HFFc6 (cell line): ENCODE data around the gene FUT4. TPM values are rescaled to one million over a fixed set of nuclear protein-coding genes. Genes with fewer than 3 reads are reported as not detected.
"Not testable (repeated sequence)": the region's sequence is repeated elsewhere in the genome, so short reads cannot be mapped to it uniquely, and the experiment has no call there.

Source experiments
- DNase-seq: peaks from one replicate; pipeline ENCODE4 v3.0.0-alpha.2; 2018
- H3K27ac Mint-ChIP-seq: 2 replicates; pipeline ENCODE4 v1.8.0; 2020; ENCODE audit warnings: mild to moderate bottlenecking, mixed read lengths
- H3K27me3 Mint-ChIP-seq: 2 replicates; pipeline ENCODE4 v1.8.0; 2021; ENCODE audit warnings: mild to moderate bottlenecking, moderate library complexity, mixed read lengths; ENCODE audit not compliant: insufficient read depth
- H3K36me3 Mint-ChIP-seq: 2 replicates; pipeline ENCODE4 v1.8.0; 2021; ENCODE audit warnings: low read depth, mixed read lengths
- H3K4me1 Mint-ChIP-seq: 2 replicates; pipeline ENCODE4 v1.8.0; 2020; ENCODE audit warnings: low read depth, mixed read lengths
- H3K4me3 Mint-ChIP-seq: 2 replicates; pipeline ENCODE4 v1.8.0; 2020; ENCODE audit warnings: mild to moderate bottlenecking, moderate library complexity, mixed read lengths
- H3K9me3 Mint-ChIP-seq: 2 replicates; pipeline ENCODE4 v1.8.0; 2020; ENCODE audit warnings: mild to moderate bottlenecking, mixed read lengths
- CTCF ChIP-seq: fragments of 200-600 bp; sonication (generic); IDR thresholded peaks from 2 replicates; pipeline ENCODE4 v1.5.0; 2021; ENCODE audit warnings: antibody characterized with exemption, mild to moderate bottlenecking
- total RNA-seq, 6 experiments: library from RNA; stranded (reverse); fragmentation: NEBNext Ultra II Directional; extraction: Animal tissue kit (Norgen Biotek cat#: 25700); gene quantifications; 2 replicates in 1 of 6; 3 replicates in 5 of 6; pipeline ENCODE4 v1.2.3, GENCODE V29; 2021

The FUT4 gene
- total RNA-seq, 6 experiments from 2014 or later: 0.85 to 3.3 (median 3.0) TPM

GRCh38 chr11:94553938-94554337 is 10.2 kb downstream of the FUT4 start:
- peaks cover 31% of the 10 kb centered on the region for H3K4me1 Mint-ChIP-seq
- DNase-seq: peak; percentile 10
- H3K36me3 Mint-ChIP-seq: no peaks in the 10 kb centered on the region
- H3K27me3 Mint-ChIP-seq: peaks cover 2% of the 10 kb centered on the region; the same call in 1 of the 2 replicates
- TF ChIP-seq CTCF: no peak
- no peaks in the 10 kb centered on the region for H3K9me3 Mint-ChIP-seq
- H3K4me3 Mint-ChIP-seq: no peak overlapping the region
- no peak overlapping the region for H3K27ac Mint-ChIP-seq

- H3K4me1 Mint-ChIP-seq: peaks cover 45% of the 10 kb centered on the region
- DNase-seq, H3K27me3 Mint-ChIP-seq, H3K36me3 Mint-ChIP-seq, H3K27ac Mint-ChIP-seq, H3K9me3 Mint-ChIP-seq, H3K4me3 Mint-ChIP-seq: not testable (repeated sequence)
These were observed 12.1 kb downstream of the FUT4 start for GRCh38 chr11:94555752-94556329.

GRCh38 chr11:94557421-94557820 is 13.7 kb downstream of the FUT4 start:
- Mint-ChIP-seq H3K4me1 (peaks cover 47% of the 10 kb centered on the region), H3K9me3 (no peaks in the 10 kb centered on the region), H3K4me3 (peak overlapping the region; percentile 36; the same call in 1 of the 2 replicates), H3K36me3 (no peaks in the 10 kb centered on the region), H3K27ac (peak overlapping the region; percentile 27; the same call in 1 of the 2 replicates), H3K27me3 (peaks cover 3% of the 10 kb centered on the region; the same call in 1 of the 2 replicates)
- DNase-seq: peak; percentile 39
- TF ChIP-seq CTCF: no peak

GRCh38 chr11:94557992-94558391 is 14.3 kb downstream of the FUT4 start:
- H3K27me3 Mint-ChIP-seq: peaks cover 3% of the 10 kb centered on the region; the same call in 1 of the 2 replicates
- peak; percentile 13 for DNase-seq

GRCh38 chr11:94558468-94558867 is 14.7 kb downstream of the FUT4 start:
- peaks cover 3% of the 10 kb centered on the region; the same call in 1 of the 2 replicates for H3K27me3 Mint-ChIP-seq
- peak overlapping the region; percentile 58; the same call in 1 of the 2 replicates for H3K27ac Mint-ChIP-seq
- peaks cover 57% of the 10 kb centered on the region for H3K4me1 Mint-ChIP-seq
- no peak for TF ChIP-seq CTCF
- H3K9me3 Mint-ChIP-seq: no peaks in the 10 kb centered on the region
- no peak for DNase-seq
- no peaks in the 10 kb centered on the region for H3K36me3 Mint-ChIP-seq
- no peak overlapping the region for H3K4me3 Mint-ChIP-seq

More at GRCh38 chr11:94557992-94558391, 14.3 kb downstream of the FUT4 start:
- Mint-ChIP-seq H3K4me3 (no peak overlapping the region), H3K36me3 (no peaks in the 10 kb centered on the region), H3K27ac (peak overlapping the region; percentile 58; the same call in 1 of the 2 replicates), H3K9me3 (no peaks in the 10 kb centered on the region), H3K4me1 (peaks cover 53% of the 10 kb centered on the region)
- no peak for TF ChIP-seq CTCF

DNA sequence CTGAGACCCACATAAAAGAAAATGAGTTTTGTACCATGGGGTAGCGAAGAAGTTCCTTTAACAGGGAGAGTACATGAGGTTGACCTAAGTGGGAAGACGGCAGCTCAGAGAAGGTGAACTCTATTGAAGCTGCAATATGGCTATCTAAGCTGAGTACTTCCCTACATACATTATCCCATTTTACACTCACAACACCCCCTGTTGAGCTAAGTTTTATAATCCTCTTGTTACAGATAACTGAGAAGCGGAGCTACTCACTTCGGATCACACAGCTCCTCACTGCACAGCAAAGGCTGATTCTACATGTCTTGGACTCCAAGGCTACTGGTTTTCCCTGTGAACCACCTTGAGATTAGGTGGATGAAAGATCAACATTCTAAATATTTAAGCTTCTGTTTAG is 15.2 kb downstream of the FUT4 start:
- Mint-ChIP-seq H3K4me3 (no peak overlapping the region), H3K27ac (no peak overlapping the region), H3K36me3 (no peaks in the 10 kb centered on the region), H3K27me3 (peaks cover 3% of the 10 kb centered on the region; the same call in 1 of the 2 replicates), H3K9me3 (no peaks in the 10 kb centered on the region), H3K4me1 (peaks cover 62% of the 10 kb centered on the region)
- TF ChIP-seq CTCF: no peak
- DNase-seq: no peak
